Right atrium auricular region (tissue), 2 donors: ENCODE data around the gene GRIK4. TPM values are rescaled to one million over a fixed set of nuclear protein-coding genes. Genes with fewer than 3 reads are reported as not detected.

ENCODE experiments used
- DNase-seq: peaks from one replicate; pipeline ENCODE4 v3.0.0-alpha.2; 2019; ENCODE audit warnings: low spot score
- H3K27ac ChIP-seq, 2 donors: fragments of 200-600 bp; sonication (generic); 1 replicate in 1 of 2; 2 replicates in 1 of 2; pipeline ENCODE4 v1.5.1; 2016 to 2019
- H3K27me3 ChIP-seq, 2 donors: fragments of 200-600 bp; sonication (generic); one replicate each; pipeline versions ENCODE4 v1.5.1 to v1.6.0; 2017 to 2019
- H3K36me3 ChIP-seq: fragments of 200-600 bp; sonication (generic); one replicate; pipeline ENCODE4 v1.5.1; 2016
- H3K4me1 ChIP-seq, 2 donors: fragments of 200-600 bp; sonication (generic); one replicate each; pipeline versions ENCODE4 v1.5.1 to v1.6.0; 2017 to 2019
- H3K4me3 ChIP-seq, 2 donors: fragments of 200-600 bp; sonication (generic); 1 replicate in 1 of 2; 2 replicates in 1 of 2; pipeline ENCODE4 v1.5.1; 2017 to 2019; ENCODE audit warnings: mild to moderate bottlenecking in 1 of 2, moderate library complexity in 1 of 2
- H3K9me3 ChIP-seq, 2 donors: fragments of 200-600 bp; sonication (generic); one replicate each; pipeline ENCODE4 v1.5.1; 2019
- CTCF ChIP-seq, 2 donors: fragments of 200-600 bp; sonication (generic); IDR thresholded peaks; one replicate each; pipeline ENCODE4 v1.5.1; 2019; ENCODE audit warnings: antibody characterized with exemption in 2 of 2
- total RNA-seq, 2 donors: library from RNA; depleted of rRNA; stranded (reverse); fragments of >200 nt; gene quantifications; one replicate each; pipeline ENCODE4 v1.1.0, GENCODE V29; 2016

GRIK4 gene
- total RNA-seq, 2 donors from 2014 or later: 0.04 to 0.30 TPM

GRCh38 chr11:120834686-120835210 is 323.2 kb downstream of the GRIK4 start:
- TF ChIP-seq CTCF (IDR thresholded peaks at IDR 0.05): no peak
- no peak for DNase-seq
- Histone ChIP-seq H3K27ac (no peak overlapping the region), H3K36me3 (no peaks in the 10 kb centered on the region), H3K4me3 (no peak overlapping the region), H3K9me3 (no peaks in the 10 kb centered on the region), H3K27me3 (no peaks in the 10 kb centered on the region), H3K4me1 (no peaks in the 10 kb centered on the region)

- Histone ChIP-seq H3K9me3 (no peaks in the 10 kb centered on the region), H3K27ac (no peak overlapping the region), H3K36me3 (no peaks in the 10 kb centered on the region), H3K4me1 (no peaks in the 10 kb centered on the region), H3K4me3 (no peak overlapping the region), H3K27me3 (no peaks in the 10 kb centered on the region)
- no peak for TF ChIP-seq CTCF (IDR thresholded peaks at IDR 0.05)
- no peak for DNase-seq
Measured at GRCh38 chr11:120835601-120836228, 324.2 kb downstream of the GRIK4 start.

- no peaks in the 10 kb centered on the region for H3K27me3 ChIP-seq
- H3K9me3 ChIP-seq: no peaks in the 10 kb centered on the region
- no peak overlapping the region for H3K27ac ChIP-seq
- DNase-seq: no peak
- H3K4me1 ChIP-seq: no peaks in the 10 kb centered on the region
- no peak overlapping the region for H3K4me3 ChIP-seq
- no peaks in the 10 kb centered on the region for H3K36me3 ChIP-seq
- no peak for TF ChIP-seq CTCF (IDR thresholded peaks at IDR 0.05)
Measured at GRCh38 chr11:120837696-120838095, 326.1 kb downstream of the GRIK4 start.

- no peak for DNase-seq
- Histone ChIP-seq H3K36me3 (no peaks in the 10 kb centered on the region), H3K9me3 (no peaks in the 10 kb centered on the region), H3K4me3 (no peak overlapping the region), H3K27ac (no peak overlapping the region), H3K27me3 (no peaks in the 10 kb centered on the region), H3K4me1 (no peaks in the 10 kb centered on the region)
- no peak for TF ChIP-seq CTCF (IDR thresholded peaks at IDR 0.05)
Measured at GRCh38 chr11:120839201-120839600, 327.7 kb downstream of the GRIK4 start.

- Histone ChIP-seq H3K27me3 (no peaks in the 10 kb centered on the region), H3K4me1 (no peaks in the 10 kb centered on the region), H3K36me3 (no peaks in the 10 kb centered on the region), H3K9me3 (no peaks in the 10 kb centered on the region), H3K4me3 (no peak overlapping the region), H3K27ac (no peak overlapping the region)
- TF ChIP-seq CTCF (IDR thresholded peaks at IDR 0.05): no peak
- DNase-seq: no peak
Measured at GRCh38 chr11:120839846-120840402, 328.4 kb downstream of the GRIK4 start.
